Measurements from ENCODE around the gene PRKG1.

Gene PRKG1

DNA sequence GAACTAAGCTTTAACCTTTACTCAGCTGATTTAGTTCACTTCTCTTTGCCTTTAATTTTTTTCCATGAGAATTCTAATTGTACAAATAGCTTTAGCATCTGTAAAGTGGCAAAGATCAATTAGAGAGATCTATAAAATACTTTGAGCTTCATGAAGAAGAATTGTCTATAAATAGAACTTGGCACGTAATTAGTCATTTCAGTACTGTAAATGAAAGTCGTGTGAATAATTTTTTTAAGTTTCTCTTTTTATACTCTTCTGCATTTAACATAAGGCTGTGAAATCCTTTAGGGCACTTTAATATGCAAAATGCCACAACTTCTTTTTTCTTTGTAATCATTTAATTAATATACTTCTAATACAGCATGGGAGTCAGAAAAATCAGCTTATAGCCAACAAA lies 447.3 kb downstream of the PRKG1 start:
- H2BK12ac ChIP-seq (ENCODE audit: low read length), result no peak overlapping the region
- H3K18ac ChIP-seq (ENCODE audit: low read length), result no peak overlapping the region
- H3K4me3 ChIP-seq (ENCODE audit: low read depth, low read length), result no peak overlapping the region
- no peaks in the 10 kb centered on the region for H3K9me3 ChIP-seq (ENCODE audit: insufficient read depth, low read depth, low read length)
- H4K8ac ChIP-seq (ENCODE audit: low read depth, low read length), result no peak overlapping the region
- DNase-seq, result no peak
- no peak overlapping the region for H3K9ac ChIP-seq (ENCODE audit: low read length)
- no peaks in the 10 kb centered on the region for H3K79me2 ChIP-seq (ENCODE audit: control insufficient read depth, insufficient read depth, low read length, poor library complexity)
- H3K79me1 ChIP-seq (ENCODE audit: low read length), result no peaks in the 10 kb centered on the region
- no peak overlapping the region for H3K23ac ChIP-seq (ENCODE audit: low read length)
- H2AFZ ChIP-seq (ENCODE audit: insufficient read depth, low read length, poor library complexity), result no peak overlapping the region
- no peaks in the 10 kb centered on the region for H3K4me1 ChIP-seq (ENCODE audit: control insufficient read depth in 1 of 2, insufficient read depth in 2 of 2, low read length in 2 of 2)
- no peak overlapping the region for H3K27ac ChIP-seq (ENCODE audit: low read depth, low read length)
- H2BK120ac ChIP-seq (ENCODE audit: insufficient read depth, low read length, poor library complexity), result no peak overlapping the region
- H2AK5ac ChIP-seq (ENCODE audit: low read length), result no peak overlapping the region
- H3K27me3 ChIP-seq (ENCODE audit: insufficient read depth, low read length), result no peaks in the 10 kb centered on the region
- H3K14ac ChIP-seq (ENCODE audit: low read length), result no peak overlapping the region
- no peaks in the 10 kb centered on the region for H3K36me3 ChIP-seq (ENCODE audit: control insufficient read depth in 1 of 2, insufficient read depth in 2 of 2, low read length in 2 of 2)
- H2BK5ac ChIP-seq (ENCODE audit: low read depth, low read length, poor library complexity), result no peak overlapping the region
- no peak overlapping the region for H4K91ac ChIP-seq (ENCODE audit: low read depth, low read length)
- no peak overlapping the region for H4K12ac ChIP-seq (ENCODE audit: low read depth, low read length)
- no peak overlapping the region for H3K4ac ChIP-seq (ENCODE audit: low read depth, low read length)
- WGBS (ENCODE audit: extremely low coverage, insufficient coverage, insufficient read length), result no CpG with 5 or more reads among the region's 2 CpGs
- no peak overlapping the region for H3K4me2 ChIP-seq (ENCODE audit: low read length)

GRCh38 chr10:51522858-51523257 lies 448.6 kb downstream of the PRKG1 start:
- Histone ChIP-seq H3K27me3 (ENCODE audit: insufficient read depth, low read length) (no peaks in the 10 kb centered on the region), H3K36me3 (ENCODE audit: control insufficient read depth in 1 of 2, insufficient read depth in 2 of 2, low read length in 2 of 2) (no peaks in the 10 kb centered on the region), H3K9ac (ENCODE audit: low read length) (no peak overlapping the region), H3K4me3 (ENCODE audit: low read depth, low read length) (no peak overlapping the region), H3K4me1 (ENCODE audit: control insufficient read depth in 1 of 2, insufficient read depth in 2 of 2, low read length in 2 of 2) (no peaks in the 10 kb centered on the region), H3K79me1 (ENCODE audit: low read length) (peaks cover under 1% of the 10 kb centered on the region), H3K14ac (ENCODE audit: low read length) (no peak overlapping the region), H3K27ac (ENCODE audit: low read depth, low read length) (no peak overlapping the region), H3K9me3 (ENCODE audit: insufficient read depth, low read depth, low read length) (no peaks in the 10 kb centered on the region), H2BK120ac (ENCODE audit: insufficient read depth, low read length, poor library complexity) (no peak overlapping the region), H4K8ac (ENCODE audit: low read depth, low read length) (no peak overlapping the region), H2AK5ac (ENCODE audit: low read length) (no peak overlapping the region), H3K4ac (ENCODE audit: low read depth, low read length) (no peak overlapping the region), H3K23ac (ENCODE audit: low read length) (no peak overlapping the region), H3K79me2 (ENCODE audit: control insufficient read depth, insufficient read depth, low read length, poor library complexity) (no peaks in the 10 kb centered on the region), H4K12ac (ENCODE audit: low read depth, low read length) (no peak overlapping the region), H2BK5ac (ENCODE audit: low read depth, low read length, poor library complexity) (no peak overlapping the region), H2BK12ac (ENCODE audit: low read length) (no peak overlapping the region), H4K91ac (ENCODE audit: low read depth, low read length) (no peak overlapping the region), H3K4me2 (ENCODE audit: low read length) (no peak overlapping the region), H2AFZ (ENCODE audit: insufficient read depth, low read length, poor library complexity) (no peak overlapping the region), H3K18ac (ENCODE audit: low read length) (no peak overlapping the region)
- WGBS (ENCODE audit: extremely low coverage, insufficient coverage, insufficient read length), result no CpG with 5 or more reads among the region's 3 CpGs
- DNase-seq, result no peak

- H3K79me1 ChIP-seq (ENCODE audit: low read length), result peaks cover 2% of the 10 kb centered on the region
- no peak overlapping the region for H4K91ac ChIP-seq (ENCODE audit: low read depth, low read length)
- H2AK5ac ChIP-seq (ENCODE audit: low read length), result no peak overlapping the region
- H3K14ac ChIP-seq (ENCODE audit: low read length), result no peak overlapping the region
- H3K36me3 ChIP-seq (ENCODE audit: control insufficient read depth in 1 of 2, insufficient read depth in 2 of 2, low read length in 2 of 2), result no peaks in the 10 kb centered on the region
- H3K9ac ChIP-seq (ENCODE audit: low read length), result no peak overlapping the region
- no peaks in the 10 kb centered on the region for H3K79me2 ChIP-seq (ENCODE audit: control insufficient read depth, insufficient read depth, low read length, poor library complexity)
- H3K23ac ChIP-seq (ENCODE audit: low read length), result no peak overlapping the region
- H2BK120ac ChIP-seq (ENCODE audit: insufficient read depth, low read length, poor library complexity), result no peak overlapping the region
- no peak overlapping the region for H3K4me2 ChIP-seq (ENCODE audit: low read length)
- H3K9me3 ChIP-seq (ENCODE audit: insufficient read depth, low read depth, low read length), result no peaks in the 10 kb centered on the region
- no peak overlapping the region for H3K4ac ChIP-seq (ENCODE audit: low read depth, low read length)
- H3K27me3 ChIP-seq (ENCODE audit: insufficient read depth, low read length), result no peaks in the 10 kb centered on the region
- H3K4me3 ChIP-seq (ENCODE audit: low read depth, low read length), result no peak overlapping the region
- no peak overlapping the region for H3K27ac ChIP-seq (ENCODE audit: low read depth, low read length)
- no peak overlapping the region for H3K18ac ChIP-seq (ENCODE audit: low read length)
- H4K12ac ChIP-seq (ENCODE audit: low read depth, low read length), result no peak overlapping the region
- no peak overlapping the region for H2AFZ ChIP-seq (ENCODE audit: insufficient read depth, low read length, poor library complexity)
- H4K8ac ChIP-seq (ENCODE audit: low read depth, low read length), result no peak overlapping the region
- H2BK5ac ChIP-seq (ENCODE audit: low read depth, low read length, poor library complexity), result no peak overlapping the region
- no peaks in the 10 kb centered on the region for H3K4me1 ChIP-seq (ENCODE audit: control insufficient read depth in 1 of 2, insufficient read depth in 2 of 2, low read length in 2 of 2)
- DNase-seq, result no peak
- H2BK12ac ChIP-seq (ENCODE audit: low read length), result no peak overlapping the region
Measured at GRCh38 chr10:51523440-51523839, 449.2 kb downstream of the PRKG1 start.

GRCh38 chr10:51524041-51524440 lies 449.8 kb downstream of the PRKG1 start:
- H3K27me3 ChIP-seq (ENCODE audit: insufficient read depth, low read length), result no peaks in the 10 kb centered on the region
- no peaks in the 10 kb centered on the region for H3K4me1 ChIP-seq (ENCODE audit: control insufficient read depth in 1 of 2, insufficient read depth in 2 of 2, low read length in 2 of 2)
- H4K8ac ChIP-seq (ENCODE audit: low read depth, low read length), result no peak overlapping the region
- no peak overlapping the region for H3K27ac ChIP-seq (ENCODE audit: low read depth, low read length)
- no peaks in the 10 kb centered on the region for H3K36me3 ChIP-seq (ENCODE audit: control insufficient read depth in 1 of 2, insufficient read depth in 2 of 2, low read length in 2 of 2)
- no peaks in the 10 kb centered on the region for H3K79me2 ChIP-seq (ENCODE audit: control insufficient read depth, insufficient read depth, low read length, poor library complexity)
- no peak overlapping the region for H2BK5ac ChIP-seq (ENCODE audit: low read depth, low read length, poor library complexity)
- H4K12ac ChIP-seq (ENCODE audit: low read depth, low read length), result no peak overlapping the region
- H2BK12ac ChIP-seq (ENCODE audit: low read length), result no peak overlapping the region
- H3K4me3 ChIP-seq (ENCODE audit: low read depth, low read length), result no peak overlapping the region
- WGBS (ENCODE audit: extremely low coverage, insufficient coverage, insufficient read length), result no CpG with 5 or more reads among the region's 1 CpG
- no peak overlapping the region for H3K23ac ChIP-seq (ENCODE audit: low read length)
- peaks cover 2% of the 10 kb centered on the region for H3K79me1 ChIP-seq (ENCODE audit: low read length)
- H3K4ac ChIP-seq (ENCODE audit: low read depth, low read length), result no peak overlapping the region
- H2AFZ ChIP-seq (ENCODE audit: insufficient read depth, low read length, poor library complexity), result no peak overlapping the region
- no peak for DNase-seq
- no peak overlapping the region for H2BK120ac ChIP-seq (ENCODE audit: insufficient read depth, low read length, poor library complexity)
- no peak overlapping the region for H4K91ac ChIP-seq (ENCODE audit: low read depth, low read length)
- no peaks in the 10 kb centered on the region for H3K9me3 ChIP-seq (ENCODE audit: insufficient read depth, low read depth, low read length)
- H3K4me2 ChIP-seq (ENCODE audit: low read length), result no peak overlapping the region
- no peak overlapping the region for H3K18ac ChIP-seq (ENCODE audit: low read length)
- no peak overlapping the region for H3K14ac ChIP-seq (ENCODE audit: low read length)
- no peak overlapping the region for H3K9ac ChIP-seq (ENCODE audit: low read length)
- H2AK5ac ChIP-seq (ENCODE audit: low read length), result no peak overlapping the region

All from trophoblast cell (in vitro differentiated cells and primary cell).